Gastroesophageal sphincter (tissue), 3 donors: Measurements from ENCODE around the gene HOPX.

Experiments
- EP300 ChIP-seq: sonication (generic); formaldehyde crosslinking; IDR thresholded peaks from one replicate; pipeline ENCODE4 v1.6.1; 2017; ENCODE audit warnings: antibody characterized with exemption, mild to moderate bottlenecking
- POLR2A ChIP-seq, 2 donors: fragments of 450-650 bp; IDR thresholded peaks; one replicate each; pipeline ENCODE4 v1.6.1; 2017; ENCODE audit warnings: antibody characterized with exemption in 2 of 2, mild to moderate bottlenecking in 2 of 2, moderate library complexity in 1 of 2
- POLR2AphosphoS5 ChIP-seq: sonication (generic); formaldehyde crosslinking; IDR thresholded peaks from one replicate; pipeline ENCODE4 v1.6.1; 2017; ENCODE audit warnings: antibody characterized with exemption
- TF ChIP-seq, protein P1 (sequence below), 4 experiments: fragments of 200-600 bp in 2 of 4; fragments of 450-650 bp in 2 of 4; sonication (generic) in 1 of 4; IDR thresholded peaks; one replicate each; pipeline ENCODE4 v1.5.1; 2017 to 2019; ENCODE audit warnings: antibody characterized with exemption in 4 of 4, mild to moderate bottlenecking in 2 of 4, moderate library complexity in 2 of 4

DNA sequence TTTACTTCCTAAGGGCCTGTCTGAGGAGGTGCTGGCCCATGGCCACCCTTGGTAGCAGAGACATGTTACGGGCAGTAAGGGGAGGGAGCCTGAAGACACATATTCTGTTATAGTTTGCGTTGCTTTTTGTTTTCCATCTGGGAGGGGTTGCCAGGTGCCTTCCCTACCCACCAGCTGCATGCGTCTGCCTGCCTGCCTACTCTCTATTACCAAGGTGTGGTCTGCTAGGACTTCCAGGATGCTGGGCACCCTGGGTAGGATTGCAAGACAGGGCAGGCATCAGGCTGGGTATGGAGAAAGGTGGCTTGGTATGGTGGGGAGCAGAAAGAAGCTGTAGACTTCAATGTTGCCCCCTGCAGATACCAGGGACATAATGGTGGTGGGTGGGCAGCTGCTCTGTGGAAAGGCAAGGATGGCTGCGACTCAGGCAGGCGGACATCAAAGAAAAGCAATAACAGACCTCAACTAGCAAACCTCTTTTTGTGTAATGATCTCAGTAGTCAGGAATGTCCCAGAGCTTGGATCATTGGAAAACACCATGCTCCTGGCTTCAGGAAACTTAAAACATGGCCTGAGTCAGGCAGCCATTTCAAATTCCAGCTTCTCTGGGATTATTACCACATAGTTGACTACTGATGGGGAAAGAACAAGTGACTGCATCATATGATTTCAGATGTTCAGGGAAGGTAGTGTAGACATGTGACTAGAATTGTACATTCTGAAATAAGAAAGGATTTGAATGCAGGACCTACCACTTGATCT lies 67.8 kb downstream of the HOPX start:
- TF ChIP-seq, protein P1, sequence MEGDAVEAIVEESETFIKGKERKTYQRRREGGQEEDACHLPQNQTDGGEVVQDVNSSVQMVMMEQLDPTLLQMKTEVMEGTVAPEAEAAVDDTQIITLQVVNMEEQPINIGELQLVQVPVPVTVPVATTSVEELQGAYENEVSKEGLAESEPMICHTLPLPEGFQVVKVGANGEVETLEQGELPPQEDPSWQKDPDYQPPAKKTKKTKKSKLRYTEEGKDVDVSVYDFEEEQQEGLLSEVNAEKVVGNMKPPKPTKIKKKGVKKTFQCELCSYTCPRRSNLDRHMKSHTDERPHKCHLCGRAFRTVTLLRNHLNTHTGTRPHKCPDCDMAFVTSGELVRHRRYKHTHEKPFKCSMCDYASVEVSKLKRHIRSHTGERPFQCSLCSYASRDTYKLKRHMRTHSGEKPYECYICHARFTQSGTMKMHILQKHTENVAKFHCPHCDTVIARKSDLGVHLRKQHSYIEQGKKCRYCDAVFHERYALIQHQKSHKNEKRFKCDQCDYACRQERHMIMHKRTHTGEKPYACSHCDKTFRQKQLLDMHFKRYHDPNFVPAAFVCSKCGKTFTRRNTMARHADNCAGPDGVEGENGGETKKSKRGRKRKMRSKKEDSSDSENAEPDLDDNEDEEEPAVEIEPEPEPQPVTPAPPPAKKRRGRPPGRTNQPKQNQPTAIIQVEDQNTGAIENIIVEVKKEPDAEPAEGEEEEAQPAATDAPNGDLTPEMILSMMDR (IDR thresholded peaks at IDR 0.05), result no peak
- TF ChIP-seq POLR2A (IDR thresholded peaks at IDR 0.05) (no peak), EP300 (no peak), POLR2AphosphoS5 (no peak)
